SK-N-SH (cell line): ENCODE results near the gene PPP1R3C. TPM values are rescaled to one million over a fixed set of nuclear protein-coding genes. Genes with fewer than 3 reads are reported as not detected.

Experiments
- CTCF ChIA-PET: fragments of 300-600, 350-600 bp; formaldehyde crosslinking; extraction: SDS; loops from one replicate; lab custom pipeline; 2021; lab: Yijun Ruan, JAX
- POLR2A ChIA-PET: fragments of 350-600 bp; sonication (Branson Sonifier 250); formaldehyde crosslinking; extraction: SDS; loops from one replicate; lab custom pipeline; 2020; ENCODE audit warnings: antibody characterized with exemption, inconsistent platforms; lab: Yijun Ruan, JAX
- DNase-seq: peaks from one replicate; pipeline ENCODE4 v3.0.0; 2012
- H2AFZ ChIP-seq: fragments of 200-600 bp; sonication (generic); 2 replicates; pipeline ENCODE4 v1.8.1; 2016; ENCODE audit warnings: antibody characterized with exemption, mild to moderate bottlenecking, low read depth
- H3F3A ChIP-seq: fragments of 200-600 bp; sonication (generic); replicated peaks from 2 replicates; pipeline ENCODE3; 2016; ENCODE audit warnings: antibody characterized with exemption, mild to moderate bottlenecking; ENCODE audit not compliant: insufficient read depth
- H3K27ac ChIP-seq, 2 experiments: fragments of 200-500 bp in 1 of 2; fragments of 200-600 bp in 1 of 2; sonication (Bioruptor generic) in 1 of 2; sonication (generic), shearing (Covaris generic) in 1 of 2; 2 replicates each; pipeline versions ENCODE4 v1.5.1 to v1.6.1; 2014 to 2016; ENCODE audit warnings: low read depth in 2 of 2, inconsistent platforms in 1 of 2, low read length in 1 of 2, mild to moderate bottlenecking in 1 of 2, mixed read lengths in 1 of 2
- H3K27me3 ChIP-seq: fragments of 200-600 bp; sonication (generic), shearing (Covaris generic); 2 replicates; pipeline ENCODE4 v1.6.1; 2016; ENCODE audit warnings: mixed run types; ENCODE audit not compliant: insufficient read depth
- H3K36me3 ChIP-seq, 2 experiments: fragments of 200-500 bp in 1 of 2; fragments of 200-600 bp in 1 of 2; sonication (Bioruptor generic) in 1 of 2; sonication (generic) in 1 of 2; replicated peaks in 1 of 2; 2 replicates each; pipeline versions ENCODE3 to v1.5.1; 2014 to 2016; ENCODE audit warnings: low read length in 1 of 2, mild to moderate bottlenecking in 1 of 2; ENCODE audit not compliant: insufficient read depth in 2 of 2, control insufficient read depth in 1 of 2
- H3K4me1 ChIP-seq, 2 experiments: fragments of 200-500 bp in 1 of 2; fragments of 200-600 bp in 1 of 2; sonication (Bioruptor generic) in 1 of 2; sonication (generic), shearing (Covaris generic) in 1 of 2; 2 replicates each; pipeline versions ENCODE4 v1.5.1 to v1.6.1; 2014 to 2016; ENCODE audit warnings: low read depth in 1 of 2, low read length in 1 of 2, mixed run types in 1 of 2; ENCODE audit not compliant: insufficient read depth in 2 of 2, control insufficient read depth in 1 of 2
- H3K4me2 ChIP-seq: fragments of 200-600 bp; sonication (generic), shearing (Covaris generic); 2 replicates; pipeline ENCODE4 v1.6.1; 2017; ENCODE audit warnings: mixed run types
- H3K4me3 ChIP-seq, 2 experiments: fragments of 200-500 bp in 1 of 2; fragments of 200-600 bp in 1 of 2; sonication (Bioruptor generic) in 1 of 2; sonication (generic), shearing (Covaris generic) in 1 of 2; 2 replicates each; pipeline versions ENCODE4 v1.5.1 to v1.8.1; 2014 to 2016; ENCODE audit warnings: low read depth in 2 of 2, inconsistent platforms in 1 of 2, low read length in 1 of 2, mild to moderate bottlenecking in 1 of 2, mixed read lengths in 1 of 2, moderate library complexity in 1 of 2
- H3K79me2 ChIP-seq: fragments of 200-600 bp; sonication (generic); 2 replicates; pipeline ENCODE4 v1.8.1; 2017; ENCODE audit warnings: mild to moderate bottlenecking; ENCODE audit not compliant: insufficient read depth
- H3K9ac ChIP-seq: fragments of 200-600 bp; sonication (generic); 2 replicates; pipeline ENCODE4 v1.6.1; 2017; ENCODE audit warnings: mixed run types
- H3K9me2 ChIP-seq: fragments of 200-600 bp; sonication (generic); 2 replicates; pipeline ENCODE4 v1.6.1; 2017; ENCODE audit warnings: mixed run types
- H3K9me3 ChIP-seq: fragments of 200-600 bp; sonication (generic); 2 replicates; pipeline ENCODE4 v1.6.1; 2017; ENCODE audit warnings: mixed run types, mild to moderate bottlenecking, moderate library complexity
- H4K20me1 ChIP-seq: fragments of 200-600 bp; sonication (generic); 2 replicates; pipeline ENCODE4 v1.6.1; 2017; ENCODE audit warnings: mild to moderate bottlenecking, mixed run types; ENCODE audit not compliant: insufficient read depth
- CHD2 ChIP-seq: fragments of 150-350 bp; IDR thresholded peaks from 2 replicates; pipeline ENCODE4 v1.6.1; 2018; ENCODE audit warnings: low read length; ENCODE audit not compliant: partially characterized antibody
- ELF1 ChIP-seq: IDR thresholded peaks from 2 replicates; pipeline ENCODE4 v1.4.0; 2012
- EP300 ChIP-seq, 2 experiments: IDR thresholded peaks; 2 replicates each; pipeline versions ENCODE4 v1.4.0 to v1.6.1; 2012; ENCODE audit warnings: borderline replicate concordance in 1 of 2, low read depth in 1 of 2, low read length in 1 of 2
- EZH2phosphoT487 ChIP-seq: fragments of 200-600 bp; sonication (generic); IDR thresholded peaks from 2 replicates; pipeline ENCODE4 v1.6.1; 2017; ENCODE audit warnings: low read depth, mixed run types, mild to moderate bottlenecking, antibody characterized with exemption, moderate library complexity, borderline replicate concordance
- FOSL2 ChIP-seq: IDR thresholded peaks from 2 replicates; pipeline ENCODE4 v1.4.0; 2012; ENCODE audit warnings: low read depth, mild to moderate bottlenecking, moderate library complexity, borderline replicate concordance
- FOXJ3 ChIP-seq: sonication (generic); formaldehyde crosslinking; IDR thresholded peaks from 2 replicates; pipeline ENCODE4 v1.5.1; 2020; ENCODE audit warnings: mild to moderate bottlenecking, missing genetic modification reagents
- POLR2AphosphoS5 ChIP-seq: IDR thresholded peaks from 2 replicates; pipeline ENCODE4 v1.6.1; 2012; ENCODE audit warnings: low read depth, low read length
- RAD21 ChIP-seq: IDR thresholded peaks from 2 replicates; pipeline ENCODE4 v1.6.1; 2012; ENCODE audit warnings: mild to moderate bottlenecking, low read length
- RFX5 ChIP-seq: IDR thresholded peaks from 2 replicates; pipeline ENCODE4 v1.6.1; 2012; ENCODE audit warnings: mild to moderate bottlenecking, improper control_type of control experiment, low read length
- TAF1 ChIP-seq: IDR thresholded peaks from 2 replicates; pipeline ENCODE4 v1.6.1; 2012; ENCODE audit warnings: low read depth, mild to moderate bottlenecking, low read length, moderate library complexity, borderline replicate concordance
- YY1 ChIP-seq: IDR thresholded peaks from 2 replicates; pipeline ENCODE4 v1.4.0; 2012; ENCODE audit warnings: low read depth, mild to moderate bottlenecking
- WGBS: methylation state at CpG from one replicate; pipeline ENCODE4 v1.1.6; 2017; ENCODE audit warnings: low lambda C conversion rate; 5-methylcytosine and 5-hydroxymethylcytosine counted together
- polyA plus RNA-seq, 3 experiments: library from polyadenylated mRNA; depleted of rRNA; stranded (reverse); fragments of >200 nt; gene quantifications; 2 replicates each; pipeline ENCODE4 v1.2.3, GENCODE V29; 2012
- TF ChIP-seq, protein P1 (sequence below): IDR thresholded peaks from 2 replicates; pipeline ENCODE4 v1.4.0; 2012; ENCODE audit warnings: low read depth, borderline replicate concordance
- TF ChIP-seq, protein P2 (sequence below): IDR thresholded peaks from 2 replicates; pipeline ENCODE4; 2012
- TF ChIP-seq, protein P3 (sequence below): fragments of 150-350 bp; IDR thresholded peaks from 2 replicates; pipeline ENCODE4 v1.6.1; 2016; ENCODE audit warnings: mild to moderate bottlenecking, low read depth, low read length

Gene PPP1R3C
- polyA plus RNA-seq, 1 of the 3 experiments (the other 2 are of a cell fraction): 9.0 TPM

DNA sequence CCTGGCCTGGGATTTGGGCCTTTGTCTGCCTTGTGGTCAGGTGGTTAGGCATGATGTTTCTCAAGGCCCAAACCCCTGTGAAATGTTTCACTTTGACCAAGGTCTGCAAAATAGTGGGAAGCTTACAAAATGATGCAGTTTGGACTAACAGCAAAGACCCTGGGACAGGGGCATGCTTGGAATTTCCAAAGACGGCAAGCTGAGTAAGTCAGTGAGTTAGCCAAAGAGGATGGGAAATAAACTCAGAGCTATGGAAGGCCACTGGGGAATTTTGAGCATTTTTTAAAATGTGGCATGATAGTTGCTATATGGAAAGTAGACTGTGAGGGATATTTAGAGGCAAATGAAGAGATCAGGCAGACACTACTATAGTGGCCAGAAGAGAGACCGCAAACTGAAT, 31.6 kb upstream of the PPP1R3C start:
- no peaks in the 10 kb centered on the region for H3F3A ChIP-seq
- no peak overlapping the region for H3K9ac ChIP-seq
- no peak for DNase-seq
- ChIA-PET CTCF (interaction anchor here (1.0 to 2.7 kb wide), 5 partner anchors 10 to 166 kb away, joined by 4 to 13 read pairs (median 5); no protein-coding TSS in a partner anchor), POLR2A (no interaction called here)
- no peaks in the 10 kb centered on the region for H3K9me3 ChIP-seq
- H3K27me3 ChIP-seq: no peaks in the 10 kb centered on the region
- whole genome bisulfite sequencing: 95% methylated on average over 2 of the region's 2 CpGs
- H3K4me1 ChIP-seq: no peaks in the 10 kb centered on the region
- H2AFZ ChIP-seq: no peak overlapping the region
- H3K27ac ChIP-seq: no peak overlapping the region
- H4K20me1 ChIP-seq: no peaks in the 10 kb centered on the region
- no peaks in the 10 kb centered on the region for H3K36me3 ChIP-seq
- H3K79me2 ChIP-seq: no peaks in the 10 kb centered on the region
- TF ChIP-seq RFX5 (no peak), EP300 (IDR thresholded peaks at IDR 0.05; ENCODE audit: borderline replicate concordance in 1 of 2, low read depth in 1 of 2, low read length in 1 of 2) (no peak), RAD21 (no peak), POLR2AphosphoS5 (no peak), YY1 (no peak), FOXJ3 (CRISPR knock-in tag) (no peak), FOSL2 (no peak), EZH2phosphoT487 (no peak)
- TF ChIP-seq, protein P1, sequence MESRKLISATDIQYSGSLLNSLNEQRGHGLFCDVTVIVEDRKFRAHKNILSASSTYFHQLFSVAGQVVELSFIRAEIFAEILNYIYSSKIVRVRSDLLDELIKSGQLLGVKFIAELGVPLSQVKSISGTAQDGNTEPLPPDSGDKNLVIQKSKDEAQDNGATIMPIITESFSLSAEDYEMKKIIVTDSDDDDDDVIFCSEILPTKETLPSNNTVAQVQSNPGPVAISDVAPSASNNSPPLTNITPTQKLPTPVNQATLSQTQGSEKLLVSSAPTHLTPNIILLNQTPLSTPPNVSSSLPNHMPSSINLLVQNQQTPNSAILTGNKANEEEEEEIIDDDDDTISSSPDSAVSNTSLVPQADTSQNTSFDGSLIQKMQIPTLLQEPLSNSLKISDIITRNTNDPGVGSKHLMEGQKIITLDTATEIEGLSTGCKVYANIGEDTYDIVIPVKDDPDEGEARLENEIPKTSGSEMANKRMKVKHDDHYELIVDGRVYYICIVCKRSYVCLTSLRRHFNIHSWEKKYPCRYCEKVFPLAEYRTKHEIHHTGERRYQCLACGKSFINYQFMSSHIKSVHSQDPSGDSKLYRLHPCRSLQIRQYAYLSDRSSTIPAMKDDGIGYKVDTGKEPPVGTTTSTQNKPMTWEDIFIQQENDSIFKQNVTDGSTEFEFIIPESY: no peak
- TF ChIP-seq, protein P2, sequence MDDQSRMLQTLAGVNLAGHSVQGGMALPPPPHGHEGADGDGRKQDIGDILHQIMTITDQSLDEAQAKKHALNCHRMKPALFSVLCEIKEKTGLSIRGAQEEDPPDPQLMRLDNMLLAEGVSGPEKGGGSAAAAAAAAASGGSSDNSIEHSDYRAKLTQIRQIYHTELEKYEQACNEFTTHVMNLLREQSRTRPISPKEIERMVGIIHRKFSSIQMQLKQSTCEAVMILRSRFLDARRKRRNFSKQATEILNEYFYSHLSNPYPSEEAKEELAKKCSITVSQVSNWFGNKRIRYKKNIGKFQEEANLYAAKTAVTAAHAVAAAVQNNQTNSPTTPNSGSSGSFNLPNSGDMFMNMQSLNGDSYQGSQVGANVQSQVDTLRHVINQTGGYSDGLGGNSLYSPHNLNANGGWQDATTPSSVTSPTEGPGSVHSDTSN: no peak
- H3K4me3 ChIP-seq: no peak overlapping the region
- H3K4me2 ChIP-seq: no peak overlapping the region
- H3K9me2 ChIP-seq: no peaks in the 10 kb centered on the region

DNA sequence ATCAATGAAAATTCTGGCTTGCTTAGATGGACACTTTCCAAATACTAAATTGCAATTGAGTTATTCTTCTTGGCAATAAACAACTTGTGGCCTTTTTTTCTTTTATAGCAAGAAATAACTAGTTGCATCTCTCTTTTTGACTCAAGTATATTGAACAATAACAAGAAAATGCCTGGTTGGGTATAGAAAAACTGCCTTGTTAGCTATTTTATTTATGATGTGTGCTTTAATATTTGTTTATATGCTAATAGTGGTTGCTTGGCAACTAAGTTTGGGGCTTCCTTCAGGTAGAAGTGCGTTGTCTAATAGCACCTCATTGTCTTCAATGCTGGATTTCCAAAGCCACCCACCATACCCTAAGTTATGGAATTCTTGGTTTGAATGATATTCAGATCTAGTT, 30.1 kb upstream of the PPP1R3C start:
- Histone ChIP-seq H3K9me3 (no peaks in the 10 kb centered on the region), H3K36me3 (no peaks in the 10 kb centered on the region), H3K9ac (no peak overlapping the region), H3K79me2 (no peaks in the 10 kb centered on the region), H3K4me3 (no peak overlapping the region), H4K20me1 (no peaks in the 10 kb centered on the region), H3F3A (no peaks in the 10 kb centered on the region), H3K27ac (no peak overlapping the region), H3K4me1 (no peaks in the 10 kb centered on the region), H3K4me2 (no peak overlapping the region), H3K27me3 (no peaks in the 10 kb centered on the region), H3K9me2 (no peaks in the 10 kb centered on the region), H2AFZ (no peak overlapping the region)
- TF ChIP-seq ELF1 (no peak), EP300 (IDR thresholded peaks at IDR 0.05; ENCODE audit: borderline replicate concordance in 1 of 2, low read depth in 1 of 2, low read length in 1 of 2) (no peak), TAF1 (no peak), RFX5 (no peak), CHD2 (no peak)
- TF ChIP-seq, protein P1: no peak
- TF ChIP-seq, protein P3, sequence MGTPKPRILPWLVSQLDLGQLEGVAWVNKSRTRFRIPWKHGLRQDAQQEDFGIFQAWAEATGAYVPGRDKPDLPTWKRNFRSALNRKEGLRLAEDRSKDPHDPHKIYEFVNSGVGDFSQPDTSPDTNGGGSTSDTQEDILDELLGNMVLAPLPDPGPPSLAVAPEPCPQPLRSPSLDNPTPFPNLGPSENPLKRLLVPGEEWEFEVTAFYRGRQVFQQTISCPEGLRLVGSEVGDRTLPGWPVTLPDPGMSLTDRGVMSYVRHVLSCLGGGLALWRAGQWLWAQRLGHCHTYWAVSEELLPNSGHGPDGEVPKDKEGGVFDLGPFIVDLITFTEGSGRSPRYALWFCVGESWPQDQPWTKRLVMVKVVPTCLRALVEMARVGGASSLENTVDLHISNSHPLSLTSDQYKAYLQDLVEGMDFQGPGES: no peak
- POLR2A ChIA-PET: no interaction called here
- DNase-seq: no peak
- CTCF ChIA-PET: interaction anchor here (1.4 to 2.7 kb wide), 3 partner anchors 12 to 28 kb away, joined by 4 to 13 read pairs (median 6); no protein-coding TSS in a partner anchor
- 100% methylated on average over 1 of the region's 1 CpG for WGBS
